H1 (cell line): ENCODE data around the gene TMLHE. TPM values are rescaled to one million over a fixed set of nuclear protein-coding genes. Genes with fewer than 3 reads are reported as not detected.
"Not testable (repeated sequence)": the region's sequence is repeated elsewhere in the genome, so short reads cannot be mapped to it uniquely, and the experiment has no call there.

Experiments used
- CTCF ChIA-PET: fragments of 300-600 bp; sonication (Branson Sonifier 250); formaldehyde crosslinking; loops from one replicate; lab custom pipeline; 2021; ENCODE audit not compliant: partially characterized antibody; lab: Charles Lee
- POLR2A ChIA-PET: fragments of 300-600 bp; sonication (Branson Sonifier 250); formaldehyde crosslinking; loops from one replicate; lab custom pipeline; 2021; ENCODE audit warnings: inconsistent platforms; ENCODE audit not compliant: partially characterized antibody; lab: Charles Lee
- DNase-seq, 2 experiments: peaks; one replicate each; pipeline versions ENCODE4 v3.0.0 to v3.0.0-alpha.2; 2010 to 2022; ENCODE audit warnings: low spot score in 2 of 2, low read depth in 1 of 2, mixed read lengths in 1 of 2
- FAIRE-seq: peaks from 2 replicates; lab custom pipeline; 2011; peaks lifted over from hg19 to GRCh38; lab: Jason Lieb, UNC
- H2AFZ ChIP-seq: 2 replicates; pipeline ENCODE4 v1.8.1; 2012; ENCODE audit warnings: low read length, inconsistent platforms
- H2AK5ac ChIP-seq: 2 replicates; pipeline ENCODE4 v1.6.1; 2013; ENCODE audit warnings: low read depth, low read length
- H2BK120ac ChIP-seq: replicated peaks from 2 replicates; pipeline ENCODE3; 2013; ENCODE audit warnings: low read depth, low read length, inconsistent platforms
- H2BK12ac ChIP-seq: 2 replicates; pipeline ENCODE4 v1.6.1; 2013; ENCODE audit warnings: low read depth, low read length
- H2BK15ac ChIP-seq: 2 replicates; pipeline ENCODE4 v1.6.1; 2013; ENCODE audit warnings: low read length
- H2BK20ac ChIP-seq: 2 replicates; pipeline ENCODE4 v1.6.1; 2013; ENCODE audit warnings: low read length
- H2BK5ac ChIP-seq: 2 replicates; pipeline ENCODE4 v1.6.1; 2013; ENCODE audit warnings: low read depth, low read length
- H3K14ac ChIP-seq: 2 replicates; pipeline ENCODE4 v1.6.1; 2013; ENCODE audit warnings: inconsistent platforms; ENCODE audit not compliant: insufficient read length
- H3K18ac ChIP-seq: 2 replicates; pipeline ENCODE4 v1.6.1; 2013; ENCODE audit warnings: low read length; ENCODE audit errors: extremely low read depth
- H3K23ac ChIP-seq: 2 replicates; pipeline ENCODE4 v1.6.1; 2013; ENCODE audit warnings: inconsistent platforms; ENCODE audit not compliant: insufficient read length
- H3K23me2 ChIP-seq: 2 replicates; pipeline ENCODE4 v1.6.1; 2013; ENCODE audit warnings: low read depth, low read length
- H3K27ac ChIP-seq: 2 replicates; pipeline ENCODE4 v1.6.1; 2011; ENCODE audit warnings: low read depth, low read length, inconsistent platforms
- H3K27me3 ChIP-seq, 4 experiments: replicated peaks in 1 of 4; 1 replicate in 1 of 4; 2 replicates in 3 of 4; pipeline versions ENCODE4 v1.6.1 to v1.8.1; 2011 to 2013; ENCODE audit warnings: low read length in 3 of 4, mild to moderate bottlenecking in 3 of 4, inconsistent platforms in 2 of 4, mixed read lengths in 2 of 4, moderate library complexity in 1 of 4; ENCODE audit not compliant: control insufficient read depth in 3 of 4, insufficient read depth in 3 of 4; ENCODE audit errors: extremely low read depth in 1 of 4
- H3K36me3 ChIP-seq, 4 experiments: 2 replicates each; pipeline versions ENCODE4 v1.6.1 to v1.8.1; 2011 to 2013; ENCODE audit warnings: mild to moderate bottlenecking in 4 of 4, low read length in 3 of 4, moderate library complexity in 2 of 4, control low read depth in 1 of 4, inconsistent platforms in 1 of 4; ENCODE audit not compliant: insufficient read depth in 4 of 4, control insufficient read depth in 2 of 4
- H3K4ac ChIP-seq: replicated peaks from 2 replicates; pipeline ENCODE3; 2013; ENCODE audit warnings: low read length, low read depth, mixed read lengths, inconsistent platforms; ENCODE audit not compliant: insufficient read length
- H3K4me1 ChIP-seq, 4 experiments: replicated peaks in 1 of 4; 1 replicate in 1 of 4; 2 replicates in 3 of 4; pipeline versions ENCODE4 v1.6.1 to v1.8.1; 2011 to 2013; ENCODE audit warnings: low read length in 3 of 4, inconsistent platforms in 2 of 4, mixed read lengths in 1 of 4; ENCODE audit not compliant: insufficient read depth in 4 of 4, control insufficient read depth in 3 of 4
- H3K4me2 ChIP-seq, 2 experiments: 2 replicates each; pipeline versions ENCODE4 v1.6.1 to v1.8.1; 2011 to 2013; ENCODE audit warnings: low read depth in 2 of 2, low read length in 2 of 2, control low read depth in 1 of 2, inconsistent platforms in 1 of 2, mild to moderate bottlenecking in 1 of 2; ENCODE audit not compliant: insufficient read depth in 1 of 2
- H3K4me3 ChIP-seq, 4 experiments: fragments of 200-600, 300-600 bp in 1 of 4; sonication (generic), shearing (Covaris generic), sonication (Bioruptor Twin) in 1 of 4; 2 replicates each; pipeline versions ENCODE4 v1.5.1 to v1.8.1; 2011 to 2016; ENCODE audit warnings: low read length in 4 of 4, low read depth in 3 of 4, control low read depth in 2 of 4, inconsistent platforms in 2 of 4, mild to moderate bottlenecking in 2 of 4, mixed read lengths in 1 of 4, moderate library complexity in 1 of 4; ENCODE audit not compliant: insufficient read depth in 2 of 4; ENCODE audit errors: extremely low read depth in 1 of 4
- H3K56ac ChIP-seq: replicated peaks from 2 replicates; pipeline ENCODE3; 2013; ENCODE audit warnings: low read depth, mild to moderate bottlenecking, mixed read lengths, low read length, inconsistent platforms; ENCODE audit not compliant: insufficient read length
- H3K79me1 ChIP-seq: 2 replicates; pipeline ENCODE4 v1.6.1; 2013; ENCODE audit warnings: low read depth, low read length, control low read depth
- H3K79me2 ChIP-seq, 2 experiments: 2 replicates each; pipeline versions ENCODE4 v1.6.1 to v1.8.1; 2012 to 2013; ENCODE audit warnings: low read length in 2 of 2, mild to moderate bottlenecking in 2 of 2, inconsistent platforms in 1 of 2; ENCODE audit not compliant: insufficient read depth in 2 of 2, control insufficient read depth in 1 of 2
- H3K9ac ChIP-seq, 4 experiments: replicated peaks in 1 of 4; 1 replicate in 1 of 4; 2 replicates in 3 of 4; pipeline versions ENCODE4 v1.6.1 to v1.8.1; 2011 to 2013; ENCODE audit warnings: low read depth in 3 of 4, low read length in 3 of 4, control low read depth in 2 of 4, mild to moderate bottlenecking in 2 of 4, moderate library complexity in 2 of 4, inconsistent platforms in 1 of 4; ENCODE audit errors: extremely low read depth in 1 of 4
- H3K9me3 ChIP-seq, 2 experiments: 2 replicates each; pipeline versions ENCODE4 v1.6.1 to v1.8.1; 2012 to 2013; ENCODE audit warnings: mild to moderate bottlenecking in 2 of 2, moderate library complexity in 2 of 2, control low read depth in 1 of 2, inconsistent platforms in 1 of 2, low read depth in 1 of 2, low read length in 1 of 2, mixed read lengths in 1 of 2; ENCODE audit not compliant: insufficient read depth in 2 of 2
- H4K20me1 ChIP-seq, 2 experiments: replicated peaks in 1 of 2; 2 replicates each; pipeline versions ENCODE3 to v1.8.1; 2011 to 2013; ENCODE audit warnings: inconsistent platforms in 2 of 2, low read length in 2 of 2, mild to moderate bottlenecking in 1 of 2; ENCODE audit not compliant: insufficient read depth in 2 of 2, control insufficient read depth in 1 of 2
- H4K5ac ChIP-seq: 2 replicates; pipeline ENCODE4 v1.6.1; 2013; ENCODE audit warnings: low read length, low read depth, mixed read lengths, inconsistent platforms; ENCODE audit not compliant: insufficient read length
- H4K8ac ChIP-seq: 2 replicates; pipeline ENCODE4 v1.8.0; 2013; ENCODE audit warnings: mild to moderate bottlenecking, moderate library complexity, low read length, inconsistent platforms; ENCODE audit not compliant: insufficient read depth; ENCODE audit errors: extremely low read depth
- H4K91ac ChIP-seq: replicated peaks from 2 replicates; pipeline ENCODE3; 2013; ENCODE audit warnings: low read length, mixed read lengths, inconsistent platforms; ENCODE audit not compliant: insufficient read length
- WGBS, 2 experiments: shearing (Covaris generic) in 1 of 2; methylation state at CpG; one replicate each; pipeline versions ENCODE4 v1.1.6 to v1.1.7; 2013 to 2015; ENCODE audit warnings: low lambda C conversion rate in 2 of 2, mixed read lengths in 2 of 2, inconsistent platforms in 1 of 2, low coverage in 1 of 2, missing lambda C conversion rate in 1 of 2; ENCODE audit not compliant: insufficient replicate concordance in 2 of 2, insufficient coverage in 1 of 2, insufficient read length in 1 of 2; ENCODE audit errors: extremely low coverage in 1 of 2, missing lambda C conversion rate in 1 of 2; 5-methylcytosine and 5-hydroxymethylcytosine counted together
- polyA plus RNA-seq, 7 experiments: library from polyadenylated mRNA; depleted of rRNA in 3 of 7; stranded (reverse) in 5 of 7; unstranded in 2 of 7; fragments of >200 nt in 5 of 7; fragments of 200-250 nt in 2 of 7; gene quantifications; 1 replicate in 5 of 7; 2 replicates in 1 of 7; 4 replicates in 1 of 7; pipeline versions ENCODE4 v1.2.1 to v1.2.3, GENCODE V29; 2011 to 2013; ENCODE audit warnings: missing spikeins in 2 of 7, mixed read lengths in 2 of 7
- total RNA-seq: library from RNA; stranded (reverse); fragmentation: NEBNext Ultra II Directional; extraction: Animal tissue kit (Norgen Biotek cat#: 25700); gene quantifications from 2 replicates; pipeline ENCODE4 v1.2.1, GENCODE V29; 2021

Gene TMLHE
- total and polyA plus RNA-seq, 2 of the 8 experiments (the other 6 are each of a cell fraction or from before 2014, with no cell fraction given): 9.1 to 10.3 TPM

DNA sequence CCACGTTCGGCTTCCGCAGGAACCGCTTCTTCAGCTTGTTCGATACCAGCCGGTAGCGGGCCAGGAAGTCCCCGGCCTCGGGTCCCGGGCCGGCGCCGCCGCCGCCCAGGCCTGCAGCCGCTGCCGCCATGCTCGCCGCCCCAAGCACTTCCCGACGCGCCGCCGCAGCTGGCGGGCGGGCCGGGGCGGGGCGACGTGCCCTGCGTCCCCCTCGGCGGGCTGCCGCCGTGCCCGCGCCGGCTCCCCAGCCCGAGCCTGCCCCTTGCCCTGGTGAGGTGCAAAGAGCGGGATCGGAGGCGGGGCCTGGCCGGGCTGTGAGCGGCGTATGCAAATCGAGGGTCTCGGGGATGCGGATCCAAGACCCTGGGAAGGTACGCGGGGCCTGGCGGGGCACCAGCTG is 154.3 kb downstream of the TMLHE start, which contains the start of gene F8A3:
Gene F8A3 (minus strand): TSS at position 150 of the 400 bp plus-strand sequence. CDS start 20 bp downstream, at position 130.
- H3K4me3 ChIP-seq, H3K23ac ChIP-seq, H3K14ac ChIP-seq, H3K9me3 ChIP-seq, H2BK15ac ChIP-seq, H4K8ac ChIP-seq, H3K9ac ChIP-seq, H4K20me1 ChIP-seq, CTCF ChIA-PET, H3K36me3 ChIP-seq, H4K91ac ChIP-seq, H3K27me3 ChIP-seq, H3K18ac ChIP-seq, POLR2A ChIA-PET, H2AFZ ChIP-seq, H3K79me1 ChIP-seq, H2BK5ac ChIP-seq, H4K5ac ChIP-seq, H3K4me1 ChIP-seq, H3K4ac ChIP-seq, H3K23me2 ChIP-seq, FAIRE-seq, H3K56ac ChIP-seq, H2AK5ac ChIP-seq, H3K79me2 ChIP-seq, H3K27ac ChIP-seq, H2BK120ac ChIP-seq, DNase-seq, H2BK20ac ChIP-seq, H3K4me2 ChIP-seq, H2BK12ac ChIP-seq: not testable (repeated sequence)
- WGBS, 2 experiments: no CpG with 5 or more reads among the region's 51 CpGs

- H2BK120ac ChIP-seq, H2BK12ac ChIP-seq, H3K79me2 ChIP-seq, H3K4me3 ChIP-seq, H3K23ac ChIP-seq, H2BK20ac ChIP-seq, H4K20me1 ChIP-seq, H3K23me2 ChIP-seq, H3K4me2 ChIP-seq, H3K4ac ChIP-seq, POLR2A ChIA-PET, H3K27ac ChIP-seq, DNase-seq, H3K9me3 ChIP-seq, H2AK5ac ChIP-seq, H3K79me1 ChIP-seq, H4K5ac ChIP-seq, H3K56ac ChIP-seq, H2AFZ ChIP-seq, H2BK15ac ChIP-seq, H3K14ac ChIP-seq, H4K91ac ChIP-seq, H3K36me3 ChIP-seq, H3K18ac ChIP-seq, H3K27me3 ChIP-seq, FAIRE-seq, CTCF ChIA-PET, H4K8ac ChIP-seq, H2BK5ac ChIP-seq, H3K4me1 ChIP-seq, H3K9ac ChIP-seq: not testable (repeated sequence)
- WGBS, 2 experiments: no CpG with 5 or more reads among the region's 97 CpGs
Measured at GRCh38 chrX:155457761-155458447, 154.8 kb downstream of the TMLHE start.
